Heart left ventricle (tissue), 13 donors: ENCODE results near the gene LTBP4.

Experiments used
- CTCF ChIP-seq, 12 donors: fragments of 200-600 bp; sonication (generic) in 4 of 12; IDR thresholded peaks; one replicate each; pipeline versions ENCODE4 v1.5.0 to v1.8.0; 2018 to 2022; ENCODE audit warnings: antibody characterized with exemption in 12 of 12, mild to moderate bottlenecking in 5 of 12
- POLR2A ChIP-seq, 2 donors: fragments of 450-650 bp; IDR thresholded peaks; one replicate each; pipeline ENCODE4 v1.6.1; 2017; ENCODE audit warnings: antibody characterized with exemption in 2 of 2, mild to moderate bottlenecking in 2 of 2, moderate library complexity in 2 of 2
- donor health status: ischemic (EF 13 %, LVEDD 7.1; RV severe dilation, severe dysfunction).
- donor health status: DM: no; HTN: yes; CAD: no.
- donor health status: DM: no; HTN: no; CAD: no.
- donor health status: ischemic (EF 25% LVEDD 6.9; RV normal size, moderate dysfunction).
- donor health status: ischemic (EF 25% LVEDD 5.7; RV mildly dilated, moderate dysfunction).
- donor health status: ischemic (EF 35%, LVEDD 5.7; RV mildly dilated, moderate dysfunction).
- donor health status: nonischemic (EF 11% LVEDD 7.7; RV severe dilation, severe dysfunction).
- donor health status: DM: yes; HTN: yes; CAD: no.
- donor health status: PGD.
- donor health status: ischemic (EF 29% LVEDD 5.4; RV normal size, mild dysfunction).
- donor health status: nonischemic (EF 23%, LVEDD 6.1; RV moderate dilation, normal function).

GRCh38 chr19:40567040-40567749 is 34.0 kb upstream of the LTBP4 start:
- TF ChIP-seq CTCF (IDR thresholded peaks at IDR 0.05), result no peak
- no peak for TF ChIP-seq POLR2A (IDR thresholded peaks at IDR 0.05)
